ENCODE results near the gene COL21A1. TPM values are rescaled to one million over a fixed set of nuclear protein-coding genes. Genes with fewer than 3 reads are reported as not detected.

Gene COL21A1
- total RNA-seq (151 TPM), polyA plus RNA-seq (16.8 TPM)

GRCh38 chr6:56246881-56247653 is at the start of gene COL21A1:
COL21A1 (minus strand) TSS chr6:56247580; CDS start chr6:56182618, 64,962 bp downstream.
- WGBS, result 3% methylated on average over 36 of the region's 36 CpGs
- no peak for DNase-seq (ENCODE audit: extremely low spot score)

DNA sequence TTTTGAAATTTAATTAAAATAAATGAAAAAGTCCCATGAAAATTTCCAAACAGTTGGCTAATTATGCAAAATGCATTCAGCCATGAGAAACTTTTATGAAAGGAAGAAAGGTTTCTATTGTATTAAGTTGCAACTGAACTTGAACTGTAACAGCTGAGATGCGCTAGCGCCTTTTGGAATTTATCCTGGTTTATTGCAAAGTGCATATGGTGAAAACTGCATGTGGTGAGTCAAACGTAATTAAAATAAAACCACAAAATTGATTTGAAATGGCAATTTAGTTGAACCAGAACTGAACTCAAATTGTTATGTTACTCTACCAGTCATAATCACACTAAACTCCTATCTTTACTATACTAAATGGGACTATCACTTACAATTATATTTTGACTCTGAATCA is 46.4 kb upstream of the COL21A1 start:
- no peaks in the 10 kb centered on the region for H3K36me3 ChIP-seq (ENCODE audit: insufficient read depth)
- H3K4me1 ChIP-seq (ENCODE audit: insufficient read depth), result no peaks in the 10 kb centered on the region
- H3K27ac ChIP-seq (ENCODE audit: low read depth), result no peak overlapping the region
- H3K4me3 ChIP-seq (ENCODE audit: low read depth, low read length), result no peak overlapping the region
- 81% methylated on average over 3 of the region's 3 CpGs for WGBS
- DNase-seq (ENCODE audit: extremely low spot score), result no peak

More at GRCh38 chr6:56246881-56247653, at the start of gene COL21A1:
- no peaks in the 10 kb centered on the region for H3K36me3 ChIP-seq (ENCODE audit: insufficient read depth)
- no peaks in the 10 kb centered on the region for H3K4me1 ChIP-seq (ENCODE audit: insufficient read depth)
- H3K27ac ChIP-seq (ENCODE audit: low read depth), result no peak within 1 kb of the TSS
- H3K4me3 ChIP-seq (ENCODE audit: low read depth, low read length), result peak within 1 kb of the TSS; percentile 35

DNA sequence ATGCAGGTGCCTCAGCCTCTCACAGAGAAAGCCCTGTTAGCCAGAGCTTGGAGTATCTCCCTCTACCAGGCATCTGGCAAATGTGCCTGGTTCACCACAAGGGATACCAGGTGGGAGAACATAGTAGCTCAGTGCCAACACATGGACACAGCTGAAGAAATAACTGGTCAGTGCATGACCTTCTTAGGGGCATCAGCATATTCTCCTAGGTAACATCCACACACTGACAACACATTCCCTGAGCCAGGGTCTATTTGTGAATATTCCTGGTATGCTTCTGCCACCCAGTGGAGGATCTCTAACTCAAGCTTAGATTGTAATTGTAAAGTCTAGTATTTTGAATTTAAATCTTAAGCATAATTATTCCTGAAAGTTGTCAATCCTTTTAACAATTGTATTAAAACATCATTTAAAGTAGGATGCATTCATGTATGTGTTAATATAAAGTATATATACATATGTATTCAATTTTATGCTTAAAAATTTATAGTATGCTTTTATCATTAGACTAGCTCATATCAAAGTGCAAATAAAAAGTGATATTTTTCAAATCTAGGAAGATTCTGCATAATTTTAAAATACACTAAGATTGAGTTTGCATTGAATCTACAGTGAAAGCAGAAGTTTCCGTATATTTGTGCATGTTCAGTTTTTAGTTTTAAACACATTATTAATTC is 45.3 kb upstream of the COL21A1 start:
- DNase-seq (ENCODE audit: extremely low spot score), result no peak
- no peak overlapping the region for H3K4me3 ChIP-seq (ENCODE audit: low read depth, low read length)
- H3K4me1 ChIP-seq (ENCODE audit: insufficient read depth), result no peaks in the 10 kb centered on the region
- H3K27ac ChIP-seq (ENCODE audit: low read depth), result no peak overlapping the region
- H3K36me3 ChIP-seq (ENCODE audit: insufficient read depth), result no peaks in the 10 kb centered on the region
- 82% methylated on average over 1 of the region's 1 CpG for WGBS

DNA sequence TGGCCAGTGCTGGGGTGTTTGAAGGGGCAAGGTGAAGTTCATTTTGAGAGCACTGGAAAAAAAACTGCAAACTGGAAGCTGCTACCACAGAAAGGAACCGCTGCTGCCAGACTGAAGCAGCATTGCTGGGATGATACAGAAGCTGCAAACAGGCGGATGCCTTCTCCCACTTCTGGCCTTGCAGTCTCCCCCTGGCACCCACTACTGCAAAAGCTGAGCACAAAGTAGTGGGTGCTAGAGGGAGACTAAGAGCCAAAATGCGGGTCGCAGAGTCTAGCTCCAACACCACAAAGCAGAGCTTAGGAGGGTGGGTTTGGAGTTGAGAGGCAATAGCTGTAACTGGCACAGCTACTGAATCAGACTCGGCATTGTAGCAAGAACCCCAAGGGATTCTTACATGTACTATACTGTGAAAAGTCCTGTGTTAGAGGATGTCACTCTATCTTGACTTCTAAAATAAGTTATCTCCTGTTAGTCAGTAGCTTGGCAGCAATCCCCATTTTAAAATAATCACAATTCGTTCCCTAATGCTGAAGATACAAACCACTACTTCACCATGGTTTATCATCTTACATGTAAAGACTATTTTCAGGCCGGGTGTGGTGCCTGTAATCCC is 44.0 kb upstream of the COL21A1 start:
- H3K27ac ChIP-seq (ENCODE audit: low read depth), result no peak overlapping the region
- H3K4me1 ChIP-seq (ENCODE audit: insufficient read depth), result no peaks in the 10 kb centered on the region
- WGBS, result 45% methylated on average over 7 of the region's 7 CpGs
- no peak overlapping the region for H3K4me3 ChIP-seq (ENCODE audit: low read depth, low read length)
- no peaks in the 10 kb centered on the region for H3K36me3 ChIP-seq (ENCODE audit: insufficient read depth)
- no peak for DNase-seq (ENCODE audit: extremely low spot score)

DNA sequence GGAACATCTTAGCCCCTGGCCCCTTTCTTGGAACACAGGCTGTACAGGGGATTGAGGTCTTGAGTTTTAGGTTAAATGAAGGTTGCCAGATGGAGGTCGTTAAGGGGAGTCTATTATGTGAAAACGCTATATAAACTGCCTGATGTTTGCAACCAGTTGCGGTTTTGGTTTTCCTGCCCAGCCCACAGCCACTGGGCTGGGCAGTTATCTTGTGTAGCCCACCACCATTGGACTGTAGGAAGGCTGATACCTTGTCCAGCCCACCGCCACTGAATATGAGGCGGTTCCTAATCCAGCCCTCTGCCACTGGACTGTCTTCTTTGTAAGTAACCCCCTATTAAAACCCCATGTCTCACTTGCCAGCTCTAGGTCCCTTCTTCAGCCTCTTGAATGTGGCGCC is 42.3 kb upstream of the COL21A1 start:
- no peak for DNase-seq (ENCODE audit: extremely low spot score)
- H3K36me3 ChIP-seq (ENCODE audit: insufficient read depth), result no peaks in the 10 kb centered on the region
- WGBS, result 90% methylated on average over 6 of the region's 6 CpGs
- H3K27ac ChIP-seq (ENCODE audit: low read depth), result no peak overlapping the region
- no peak overlapping the region for H3K4me3 ChIP-seq (ENCODE audit: low read depth, low read length)
- H3K4me1 ChIP-seq (ENCODE audit: insufficient read depth), result no peaks in the 10 kb centered on the region

DNA sequence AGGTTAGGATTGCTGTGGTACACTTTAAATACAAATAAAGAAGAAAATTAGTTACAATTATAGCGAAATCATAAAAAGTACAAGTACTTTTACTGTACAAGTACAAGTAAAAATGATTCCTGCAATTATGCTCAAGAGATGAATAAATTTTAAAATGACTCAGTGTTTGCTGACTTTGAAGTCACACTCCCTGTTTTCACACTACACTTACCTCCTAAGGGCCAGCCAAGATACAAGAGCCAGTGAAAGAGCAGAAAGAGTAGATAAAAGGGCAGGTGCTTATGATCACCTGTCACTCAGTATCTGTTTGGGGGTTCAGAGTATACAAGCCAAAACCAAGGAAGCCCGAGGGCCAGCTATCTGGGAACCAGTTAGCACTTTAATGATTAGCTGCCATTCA is 41.0 kb upstream of the COL21A1 start:
- no peak overlapping the region for H3K27ac ChIP-seq (ENCODE audit: low read depth)
- 84% methylated on average over 2 of the region's 2 CpGs for WGBS
- no peak for DNase-seq (ENCODE audit: extremely low spot score)
- no peak overlapping the region for H3K4me3 ChIP-seq (ENCODE audit: low read depth, low read length)
- no peaks in the 10 kb centered on the region for H3K36me3 ChIP-seq (ENCODE audit: insufficient read depth)
- no peaks in the 10 kb centered on the region for H3K4me1 ChIP-seq (ENCODE audit: insufficient read depth)

- no peak overlapping the region for H3K4me3 ChIP-seq (ENCODE audit: low read depth, low read length)
- H3K4me1 ChIP-seq (ENCODE audit: insufficient read depth), result no peaks in the 10 kb centered on the region
- no peak overlapping the region for H3K27ac ChIP-seq (ENCODE audit: low read depth)
- no peaks in the 10 kb centered on the region for H3K36me3 ChIP-seq (ENCODE audit: insufficient read depth)
- no peak for DNase-seq (ENCODE audit: extremely low spot score)
These were observed 35.0 kb upstream of the COL21A1 start for GRCh38 chr6:56282391-56282790.

DNA sequence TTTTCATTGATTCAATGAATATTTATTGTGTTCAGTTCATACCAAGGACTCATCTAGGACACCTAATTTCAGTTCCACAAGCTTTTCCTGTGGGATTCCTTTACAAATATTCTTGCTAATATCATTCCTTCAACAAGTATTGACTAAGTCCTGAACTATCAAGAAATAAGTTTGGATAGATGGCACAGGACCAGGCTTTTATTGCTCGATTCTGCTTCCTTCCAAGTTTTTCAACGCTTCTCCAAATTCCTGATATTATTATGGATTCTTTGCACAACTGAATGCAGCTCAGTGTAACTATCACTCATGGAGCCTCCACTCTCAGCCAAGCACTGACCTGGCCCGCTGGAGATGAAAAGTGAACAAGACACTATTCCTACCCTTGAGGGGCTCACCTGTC is 32.7 kb upstream of the COL21A1 start:
- Histone ChIP-seq H3K4me1 (ENCODE audit: insufficient read depth) (no peaks in the 10 kb centered on the region), H3K36me3 (ENCODE audit: insufficient read depth) (no peaks in the 10 kb centered on the region), H3K4me3 (ENCODE audit: low read depth, low read length) (no peak overlapping the region), H3K27ac (ENCODE audit: low read depth) (no peak overlapping the region)
- WGBS, result 90% methylated on average over 3 of the region's 3 CpGs
- no peak for DNase-seq (ENCODE audit: extremely low spot score)

GRCh38 chr6:56279331-56280080 is 32.1 kb upstream of the COL21A1 start:
- Histone ChIP-seq H3K4me1 (ENCODE audit: insufficient read depth) (no peaks in the 10 kb centered on the region), H3K4me3 (ENCODE audit: low read depth, low read length) (no peak overlapping the region), H3K27ac (ENCODE audit: low read depth) (no peak overlapping the region), H3K36me3 (ENCODE audit: insufficient read depth) (no peaks in the 10 kb centered on the region)
- DNase-seq (ENCODE audit: extremely low spot score), result no peak
- WGBS, result 91% methylated on average over 1 of the region's 1 CpG

GRCh38 chr6:56278171-56278591 is 30.8 kb upstream of the COL21A1 start:
- H3K4me3 ChIP-seq (ENCODE audit: low read depth, low read length), result no peak overlapping the region
- H3K36me3 ChIP-seq (ENCODE audit: insufficient read depth), result no peaks in the 10 kb centered on the region
- DNase-seq (ENCODE audit: extremely low spot score), result no peak
- no peak overlapping the region for H3K27ac ChIP-seq (ENCODE audit: low read depth)
- WGBS, result 69% methylated on average over 2 of the region's 2 CpGs
- no peaks in the 10 kb centered on the region for H3K4me1 ChIP-seq (ENCODE audit: insufficient read depth)

- H3K4me1 ChIP-seq (ENCODE audit: insufficient read depth), result no peaks in the 10 kb centered on the region
- 96% methylated on average over 1 of the region's 1 CpG for WGBS
- no peak overlapping the region for H3K27ac ChIP-seq (ENCODE audit: low read depth)
- no peaks in the 10 kb centered on the region for H3K36me3 ChIP-seq (ENCODE audit: insufficient read depth)
- no peak for DNase-seq (ENCODE audit: extremely low spot score)
- no peak overlapping the region for H3K4me3 ChIP-seq (ENCODE audit: low read depth, low read length)
These were observed 23.5 kb upstream of the COL21A1 start for GRCh38 chr6:56270812-56271441.

- H3K4me3 ChIP-seq (ENCODE audit: low read depth, low read length), result no peak overlapping the region
- H3K36me3 ChIP-seq (ENCODE audit: insufficient read depth), result no peaks in the 10 kb centered on the region
- DNase-seq (ENCODE audit: extremely low spot score), result no peak
- H3K4me1 ChIP-seq (ENCODE audit: insufficient read depth), result no peaks in the 10 kb centered on the region
- no peak overlapping the region for H3K27ac ChIP-seq (ENCODE audit: low read depth)
- WGBS, result 95% methylated on average over 2 of the region's 2 CpGs
These were observed 20.9 kb upstream of the COL21A1 start for GRCh38 chr6:56268266-56268665.

DNA sequence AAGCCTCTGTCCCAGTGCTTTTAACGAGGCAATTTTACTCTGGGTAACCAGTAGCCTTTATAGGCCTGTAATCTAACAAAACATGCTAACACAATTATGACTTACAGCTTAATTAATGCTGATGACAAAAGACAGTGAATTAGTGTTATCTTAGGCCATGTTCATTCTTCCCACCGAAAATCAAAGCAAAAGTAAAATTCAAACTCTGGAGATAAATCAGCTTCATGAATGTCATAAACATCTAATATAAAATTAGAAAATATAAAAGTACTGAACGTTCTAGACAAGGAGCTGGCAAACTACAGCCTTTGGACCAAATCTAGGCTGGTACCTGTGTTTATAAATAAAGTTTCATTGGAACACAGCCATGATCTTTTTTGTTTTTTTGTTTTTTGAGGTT is 18.6 kb upstream of the COL21A1 start:
- Histone ChIP-seq H3K27ac (ENCODE audit: low read depth) (no peak overlapping the region), H3K4me3 (ENCODE audit: low read depth, low read length) (no peak overlapping the region), H3K36me3 (ENCODE audit: insufficient read depth) (no peaks in the 10 kb centered on the region), H3K4me1 (ENCODE audit: insufficient read depth) (no peaks in the 10 kb centered on the region)
- WGBS, result 20% methylated on average over 3 of the region's 3 CpGs
- DNase-seq (ENCODE audit: extremely low spot score), result no peak
